ENCODE measurements around the gene CYFIP2.

The CYFIP2 gene

DNA sequence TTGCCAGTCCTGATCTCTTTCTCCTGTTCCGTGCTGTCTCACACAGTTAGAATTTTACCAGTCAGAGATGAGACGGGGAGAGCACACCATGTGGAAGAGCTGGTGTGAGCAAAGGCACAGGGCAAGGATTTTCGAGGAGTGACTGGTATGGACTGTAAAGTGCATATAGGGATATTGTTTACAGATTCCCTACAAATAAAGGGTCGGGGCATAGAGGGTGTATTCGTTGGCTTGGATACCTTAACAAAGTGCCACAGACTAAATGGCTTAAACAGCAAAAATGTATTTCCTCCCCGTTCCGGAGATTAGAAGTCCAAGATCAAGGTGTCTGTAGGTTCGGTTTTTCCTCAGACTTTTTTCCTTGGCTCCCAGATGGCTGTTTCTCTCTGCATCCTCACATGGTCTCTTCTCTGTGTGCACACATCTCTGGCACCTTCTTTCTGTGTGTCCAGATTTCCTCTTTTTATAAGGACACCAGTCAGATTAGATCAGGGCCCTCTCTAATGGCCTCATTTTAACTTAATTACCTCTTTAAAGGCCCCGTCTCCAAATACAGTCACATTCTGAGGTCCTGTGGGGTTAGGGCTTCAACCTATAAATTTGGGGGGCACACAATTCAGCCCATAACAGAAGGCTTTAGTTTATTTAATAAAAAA, 23.4 kb downstream of the CYFIP2 start:
- no peak for DNase-seq

DNA sequence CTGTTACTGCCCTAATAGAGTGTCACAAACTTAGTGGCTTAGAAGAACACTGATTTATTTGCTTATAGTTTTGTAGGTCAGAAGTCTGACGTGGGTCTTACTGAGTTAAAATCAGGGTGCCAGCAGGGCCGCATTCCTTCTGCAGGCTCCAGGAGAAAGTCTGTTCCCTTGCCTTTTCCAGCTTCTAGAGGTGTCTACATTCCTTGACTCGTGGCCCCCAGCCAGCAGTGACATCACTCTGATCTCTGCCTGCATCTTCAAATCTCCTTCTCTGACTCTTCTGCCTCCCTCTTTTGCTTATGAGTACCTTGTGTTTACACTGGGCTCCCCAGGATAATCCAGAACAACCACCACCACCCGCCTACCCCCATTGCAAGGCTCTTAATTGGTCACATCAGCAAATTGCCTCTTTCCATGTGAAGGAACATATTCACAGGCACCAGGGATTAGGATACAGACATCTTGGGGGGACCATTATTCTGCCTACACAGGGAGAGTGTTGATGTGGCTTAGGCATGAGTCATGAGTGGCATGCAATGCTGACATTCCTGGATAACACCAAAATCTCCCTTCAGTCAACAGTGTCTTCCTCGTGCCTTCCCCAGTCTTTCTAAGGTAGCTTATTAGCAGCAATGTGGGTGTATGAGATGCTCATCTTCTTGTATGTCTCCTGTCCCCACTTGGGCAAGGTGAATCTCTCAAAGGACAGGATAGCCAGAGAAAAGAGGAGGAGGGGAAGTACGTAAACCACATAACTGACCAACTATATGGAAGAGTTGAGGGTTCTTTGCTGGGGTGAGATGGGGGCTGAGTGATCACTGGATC, 24.4 kb downstream of the CYFIP2 start:
- DNase-seq = no peak

DNA sequence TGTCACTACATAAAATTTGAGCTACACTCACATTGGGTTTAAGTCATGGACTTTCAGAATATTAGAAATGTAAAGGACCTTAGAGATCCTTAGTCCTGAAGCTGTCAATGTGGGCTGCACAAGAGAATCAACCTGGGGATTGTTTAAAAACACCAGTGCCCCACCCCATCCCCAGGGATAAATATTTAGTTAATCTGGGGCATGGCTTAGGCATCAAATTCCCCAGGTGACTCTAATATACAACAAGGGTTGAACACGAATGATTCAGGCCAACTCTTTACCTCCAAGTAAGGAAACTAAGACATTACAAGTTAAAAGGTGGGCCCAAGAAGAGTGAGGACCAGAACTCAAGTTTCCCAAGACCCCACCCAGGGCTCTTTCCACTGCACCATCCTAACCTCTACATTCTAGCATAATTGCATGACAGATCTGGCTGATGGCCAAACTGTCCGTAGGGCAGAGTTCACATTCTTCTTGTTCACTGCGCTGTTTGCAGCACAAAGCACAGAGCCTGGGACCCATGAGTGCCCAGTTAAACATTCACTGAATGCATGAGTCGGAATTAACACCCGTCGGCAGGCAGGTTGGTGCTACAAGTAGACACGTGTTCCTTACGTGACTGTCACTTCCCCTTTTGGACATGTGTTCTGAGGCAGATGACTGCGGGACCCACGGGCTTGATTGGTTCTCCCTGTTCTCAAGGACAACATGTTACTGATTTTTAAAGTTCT, 25.2 kb downstream of the CYFIP2 start:
- DNase-seq = no peak

DNA sequence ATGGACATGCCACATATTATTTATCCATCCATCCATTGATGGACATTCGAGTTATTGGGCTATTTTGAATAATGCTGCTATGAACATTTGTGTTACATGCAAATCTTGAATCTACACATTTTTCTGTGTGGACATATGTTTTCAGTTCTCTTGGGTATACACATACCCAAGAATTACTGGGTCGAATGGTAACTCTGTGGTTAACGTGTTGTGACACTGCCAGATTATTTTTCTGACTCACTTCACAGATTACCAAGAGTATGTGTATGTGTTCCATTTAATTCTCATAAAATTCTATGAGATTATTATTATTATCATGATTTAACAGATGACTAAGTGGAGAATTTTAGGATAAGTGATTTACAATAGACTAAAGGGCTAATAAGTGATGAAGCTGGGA, 26.7 kb downstream of the CYFIP2 start:
- no peak for DNase-seq

DNA sequence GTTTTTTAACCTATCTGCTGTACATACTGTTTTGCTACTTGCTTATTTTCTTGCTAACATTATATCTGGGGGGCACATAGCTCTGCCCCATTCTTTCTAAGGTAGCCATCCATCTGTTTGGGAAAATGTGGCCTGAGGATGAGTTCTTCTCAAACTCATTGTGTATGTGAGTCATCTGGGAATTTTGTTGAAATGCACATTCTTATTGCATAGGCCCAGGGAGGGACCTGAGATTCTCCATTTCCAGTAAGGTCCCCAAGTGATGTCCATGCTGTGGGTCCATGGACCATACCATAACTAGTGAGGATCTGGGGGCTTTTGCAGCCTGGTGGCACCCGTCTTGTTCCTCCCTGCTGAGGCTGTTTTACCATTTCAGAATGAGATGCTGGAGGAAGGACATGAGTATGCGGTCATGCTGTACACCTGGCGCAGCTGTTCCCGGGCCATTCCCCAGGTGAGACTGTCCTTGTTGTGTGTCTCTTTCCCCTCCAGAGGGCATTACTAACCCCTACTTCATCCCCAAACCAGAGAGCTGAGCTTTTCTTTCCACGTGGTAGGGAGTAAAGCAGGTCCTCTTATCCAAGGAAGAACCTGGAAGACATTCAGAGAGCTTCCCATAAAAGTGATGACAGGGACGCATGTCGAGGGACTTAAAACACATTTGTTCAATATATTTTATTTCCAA, 28.6 kb downstream of the CYFIP2 start:
- DNase-seq = no peak

DNA sequence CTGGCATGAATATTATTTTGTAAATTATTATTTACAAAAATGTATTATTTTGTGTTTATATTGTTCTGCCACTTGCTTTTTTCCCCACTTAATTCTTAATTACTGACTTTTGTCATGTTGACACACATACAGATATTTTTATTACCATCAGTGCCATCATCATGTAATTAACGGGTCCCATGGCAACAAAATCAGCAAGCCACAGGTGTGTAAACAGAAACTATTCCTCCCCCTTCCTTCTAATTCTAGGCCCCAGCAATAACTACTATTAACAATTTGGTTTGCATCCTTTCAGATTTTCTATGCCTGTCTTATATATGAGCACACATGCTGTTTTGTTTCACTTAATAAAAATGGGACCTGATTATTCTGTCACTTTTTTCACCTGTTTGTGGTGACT, 29.3 kb downstream of the CYFIP2 start:
- no peak for DNase-seq

DNA sequence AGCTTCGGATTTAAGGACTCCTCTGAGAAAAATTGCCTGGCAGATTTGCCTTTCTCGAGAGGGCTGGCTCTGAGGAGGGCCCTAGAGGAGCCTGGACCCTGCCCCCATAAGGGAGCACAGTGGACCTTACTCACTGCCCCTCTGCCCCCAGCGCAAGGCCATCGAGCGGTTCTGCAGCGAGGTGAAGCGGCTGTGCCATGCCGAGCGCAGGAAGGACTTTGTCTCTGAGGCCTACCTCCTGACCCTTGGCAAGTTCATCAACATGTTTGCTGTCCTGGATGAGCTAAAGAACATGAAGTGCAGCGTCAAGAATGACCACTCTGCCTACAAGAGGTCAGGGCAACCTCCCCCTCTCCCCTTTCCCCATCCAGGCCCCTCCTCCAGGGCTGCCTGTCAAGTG, 34.6 kb downstream of the CYFIP2 start:
- DNase-seq = no peak

DNA sequence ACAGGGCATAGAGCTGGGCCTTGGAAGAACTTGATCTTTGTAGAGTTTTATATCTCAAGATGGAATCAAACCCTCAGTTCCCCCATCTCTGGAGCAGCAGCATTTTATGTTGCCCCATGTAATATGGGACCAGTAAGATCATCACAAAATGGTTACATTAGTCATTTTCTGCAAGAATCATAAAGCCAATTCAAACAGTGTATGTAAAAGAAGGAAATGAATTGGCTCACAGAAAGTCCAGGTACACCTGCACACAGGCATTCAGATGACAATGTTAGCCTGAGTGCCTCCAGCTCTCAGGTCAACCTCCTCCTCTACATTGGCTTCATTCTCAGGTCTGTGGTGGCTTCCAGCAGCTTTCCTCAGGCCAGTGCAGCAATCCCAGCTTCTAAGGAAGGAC, 35.1 kb downstream of the CYFIP2 start:
- DNase-seq = no peak

DNA sequence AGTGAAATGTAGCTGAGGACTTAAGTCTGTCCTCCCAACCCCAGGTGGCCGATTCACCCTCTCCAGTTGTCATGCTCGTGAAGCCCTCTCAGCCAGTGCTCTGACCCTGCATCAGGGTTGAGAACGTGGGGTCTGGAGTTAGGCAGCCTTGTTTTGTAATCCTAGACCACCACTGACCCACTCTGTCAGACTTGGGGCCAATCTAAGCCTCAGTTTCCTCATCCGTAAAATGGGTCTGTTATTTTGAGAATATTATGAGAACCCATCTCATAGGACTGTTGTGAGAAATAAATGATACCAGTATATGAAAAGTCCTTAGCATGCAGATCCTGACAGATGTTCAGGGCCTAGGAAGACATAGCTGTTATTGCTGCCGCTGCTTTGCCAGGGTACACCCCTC, 37.1 kb downstream of the CYFIP2 start:
- DNase-seq = no peak

DNA sequence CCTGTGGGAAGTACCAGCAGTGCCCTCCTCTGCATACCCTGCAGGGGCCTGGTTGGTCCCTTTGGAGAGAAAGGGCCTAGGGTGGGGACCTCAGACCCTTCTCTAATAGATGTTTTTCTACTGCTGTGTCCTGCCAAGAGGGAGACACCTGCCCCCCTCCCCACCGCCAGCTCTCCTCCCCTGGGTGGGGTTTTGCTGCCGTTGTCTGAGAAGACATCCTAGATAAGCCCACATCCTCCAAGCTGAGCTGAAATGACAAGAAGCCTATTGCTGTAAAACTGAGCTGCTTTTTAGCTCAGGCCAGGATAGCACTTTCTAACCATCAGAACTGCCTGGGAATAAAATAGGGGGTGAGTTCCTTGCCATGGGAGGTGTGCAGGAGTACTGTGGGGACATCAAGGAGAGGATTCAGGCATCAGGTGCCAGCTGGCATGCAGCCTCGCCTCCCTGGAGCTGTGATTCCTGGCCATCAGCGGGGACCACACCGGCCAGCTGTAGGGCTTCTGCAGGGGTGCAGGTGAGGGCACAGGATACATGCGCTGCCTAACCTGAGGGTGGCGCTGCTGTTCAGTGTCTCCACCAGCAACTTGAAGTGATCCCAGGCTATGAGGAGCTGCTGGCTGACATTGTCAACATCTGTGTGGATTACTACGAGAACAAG, 37.9 kb downstream of the CYFIP2 start:
- DNase-seq = no peak

DNA sequence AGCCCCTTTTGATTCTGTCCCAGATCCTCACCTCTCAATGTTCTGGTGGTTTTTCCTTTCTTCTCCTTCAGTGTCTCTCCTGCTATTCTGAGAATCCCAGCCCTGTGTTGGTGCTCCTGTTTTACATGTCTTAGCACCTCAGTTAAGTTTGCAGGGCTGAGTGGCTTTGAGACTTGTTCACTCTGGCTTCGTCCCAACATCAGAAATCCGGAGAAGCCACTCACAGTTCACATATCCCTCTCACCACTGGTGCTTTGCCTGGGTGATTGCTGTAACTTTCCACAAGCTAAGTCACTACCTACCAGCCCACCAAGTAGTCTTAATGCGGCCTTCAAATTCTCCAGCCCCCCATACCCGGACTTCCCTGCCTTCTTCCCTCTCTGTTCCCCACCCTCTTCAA, 40.2 kb downstream of the CYFIP2 start:
- no peak for DNase-seq

DNA sequence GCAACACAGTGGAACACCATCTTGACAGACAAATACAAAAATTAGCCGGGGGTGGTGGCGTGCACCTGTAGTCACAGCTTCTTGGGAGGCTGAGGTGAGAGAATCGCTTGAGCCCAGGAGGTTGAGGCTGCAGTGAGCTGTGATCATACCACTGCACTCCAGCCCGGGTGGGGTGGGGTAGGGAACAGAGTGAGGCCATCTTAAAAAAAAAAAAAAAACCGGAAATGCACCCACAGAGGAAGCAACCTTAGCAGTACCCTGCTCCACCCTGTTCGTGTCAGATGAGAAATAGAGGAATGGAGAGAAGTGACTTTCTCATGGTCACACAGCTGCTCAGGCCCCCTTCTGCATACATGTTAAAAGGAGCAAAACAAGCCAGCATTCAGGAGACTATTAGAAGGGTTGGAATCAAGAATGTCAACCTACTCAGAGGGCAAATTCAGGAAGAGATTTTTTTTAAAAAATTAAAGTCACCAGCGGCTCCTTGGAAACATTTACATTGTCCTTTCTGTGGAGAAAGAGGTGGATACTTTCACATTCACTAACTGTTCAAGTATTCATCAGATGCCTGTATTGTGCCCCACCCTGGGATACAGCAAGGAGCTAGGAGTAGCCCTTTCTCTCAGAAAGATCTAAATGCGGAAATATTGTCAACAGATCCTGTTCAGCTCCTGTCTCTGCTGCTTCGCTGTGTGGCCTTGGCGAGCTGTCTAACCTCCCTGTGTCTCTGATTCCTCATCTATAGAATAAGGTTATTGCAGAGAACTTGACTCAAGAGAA, 41.0 kb downstream of the CYFIP2 start:
- no peak for DNase-seq

DNA sequence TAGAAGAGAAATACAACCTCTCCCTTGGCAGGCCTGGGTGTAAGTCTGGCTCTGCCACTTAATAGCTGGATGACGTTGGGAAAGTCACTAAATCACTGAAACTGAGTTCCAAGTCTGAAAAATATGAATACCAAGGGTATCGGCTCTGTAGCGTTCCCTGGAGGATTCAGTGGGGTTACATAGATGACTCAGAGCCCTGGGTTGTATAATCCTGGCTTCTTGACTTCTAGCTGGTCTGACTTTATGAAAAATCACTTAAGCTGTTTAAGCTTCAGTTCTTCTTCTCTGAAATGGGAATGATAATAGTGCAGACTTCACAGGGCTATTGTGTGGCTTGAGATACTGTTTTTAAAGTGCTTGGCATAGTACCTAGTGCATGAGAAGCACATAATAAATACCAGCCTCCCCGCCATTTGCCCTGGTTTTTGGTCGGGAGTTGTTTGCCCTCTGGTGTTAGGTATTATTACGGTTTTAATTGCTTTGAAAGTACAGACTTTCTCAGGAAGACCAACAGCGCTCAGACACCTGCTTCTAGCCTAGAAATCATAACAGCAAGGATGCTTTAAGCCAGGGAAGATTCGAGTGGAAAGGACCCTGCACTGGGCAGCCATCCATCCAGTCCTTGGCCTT, 43.0 kb downstream of the CYFIP2 start:
- DNase-seq = no peak

DNA sequence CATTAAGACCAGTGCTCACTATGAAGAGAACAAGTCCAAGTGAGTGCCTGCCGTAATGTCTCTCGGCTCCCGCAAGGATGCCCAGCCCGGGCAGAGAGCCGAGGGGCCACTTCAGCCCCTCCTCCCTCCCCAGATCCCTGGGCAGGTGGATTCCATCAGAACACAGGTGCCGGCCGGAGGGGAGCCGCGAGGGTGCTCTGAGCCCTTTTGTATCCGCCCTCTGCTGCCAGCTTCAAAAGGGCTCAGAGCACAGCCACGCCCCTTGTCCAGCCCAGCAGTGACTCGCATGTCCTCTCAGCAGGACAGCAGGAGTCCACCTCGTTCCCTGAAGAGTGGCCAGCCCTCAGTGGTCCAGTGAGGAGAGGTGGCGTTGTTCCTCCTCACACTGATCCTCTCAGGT, 43.9 kb downstream of the CYFIP2 start:
- DNase-seq = no peak

DNA sequence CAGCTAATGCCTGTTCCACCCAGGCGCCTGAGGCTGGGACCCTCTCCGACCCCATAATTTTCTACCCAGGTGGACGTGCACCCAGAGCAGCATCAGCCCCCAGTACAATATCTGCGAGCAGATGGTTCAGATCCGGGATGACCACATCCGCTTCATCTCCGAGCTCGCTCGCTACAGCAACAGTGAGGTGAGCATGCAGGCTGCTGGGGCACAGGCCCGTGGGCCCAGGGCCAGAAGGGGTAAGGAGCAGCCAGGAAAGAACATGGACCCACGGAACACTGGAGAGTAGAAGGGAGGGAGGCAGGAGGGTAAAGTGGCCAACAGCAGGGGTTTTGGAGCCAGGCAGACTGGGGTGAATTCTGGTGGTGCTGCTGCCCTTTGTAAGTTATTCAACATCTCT, 45.7 kb downstream of the CYFIP2 start:
- no peak for DNase-seq

DNA sequence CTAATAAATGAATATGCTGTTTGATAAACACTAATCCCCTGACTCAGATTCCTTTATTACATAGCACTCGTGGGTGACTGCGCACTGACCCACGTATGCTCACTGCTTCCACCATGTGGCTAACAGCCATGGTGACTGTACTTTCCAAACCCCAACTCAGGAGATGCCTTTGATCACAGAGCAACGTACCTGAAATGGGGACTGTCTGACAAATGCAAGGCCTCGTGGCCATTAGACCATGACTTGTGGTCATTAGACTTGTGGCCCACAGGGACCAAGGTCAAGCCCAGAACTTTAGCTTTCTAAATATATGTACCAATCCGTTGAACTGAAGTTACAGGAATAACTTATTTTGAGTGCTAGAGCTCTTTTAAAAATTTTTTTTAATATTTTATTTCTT, 46.6 kb downstream of the CYFIP2 start:
- peak; percentile 40 for DNase-seq

DNA sequence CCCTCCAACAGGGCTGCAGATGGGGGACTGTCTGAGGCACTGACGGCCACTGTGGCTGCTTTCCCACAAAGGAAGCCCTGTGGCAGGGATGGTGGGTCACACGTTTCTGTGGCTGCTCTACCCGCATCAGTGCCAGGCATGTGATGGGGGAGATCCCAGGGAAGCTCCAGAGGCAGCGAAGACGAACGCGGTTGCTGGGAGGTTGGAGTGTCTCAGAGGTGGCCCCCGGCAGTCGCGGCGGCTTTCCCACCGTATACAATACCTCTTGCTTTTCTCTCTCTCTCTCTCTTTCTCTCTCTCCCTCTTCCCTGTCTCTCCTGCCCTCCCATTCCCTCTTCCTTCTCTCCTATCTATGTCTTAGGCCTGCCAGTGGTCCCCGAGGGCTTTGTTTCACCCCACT, 56.7 kb downstream of the CYFIP2 start:
- no peak for DNase-seq

DNA sequence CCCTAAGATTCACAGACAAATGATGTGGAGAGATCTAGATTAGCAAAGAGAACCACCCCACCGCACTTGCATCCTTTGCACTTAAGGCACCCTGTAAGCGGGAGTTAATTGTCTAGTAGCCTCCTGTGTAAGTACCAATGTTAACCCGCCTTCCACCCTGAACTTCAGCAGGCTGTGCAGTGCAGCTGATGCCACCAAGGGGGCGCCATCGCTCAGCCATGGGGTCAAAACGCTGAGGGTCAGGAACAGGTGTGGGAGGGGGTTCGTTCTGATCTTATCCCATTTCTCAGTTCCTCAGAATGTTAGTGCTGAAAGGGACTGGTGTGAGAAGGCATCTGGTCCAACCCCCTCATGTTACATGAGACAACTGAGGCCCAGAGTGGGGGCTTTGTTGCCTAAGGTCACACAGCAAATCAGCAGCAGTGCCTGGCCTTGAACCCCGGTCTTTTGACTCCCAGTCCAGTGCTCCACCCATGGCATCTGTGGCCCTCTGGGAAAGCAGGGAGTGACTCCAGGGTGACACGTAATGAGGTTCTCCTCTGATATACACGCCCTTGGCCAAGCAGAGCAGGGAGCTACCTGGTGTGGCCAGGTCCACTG, 57.3 kb downstream of the CYFIP2 start:
- DNase-seq = no peak

DNA sequence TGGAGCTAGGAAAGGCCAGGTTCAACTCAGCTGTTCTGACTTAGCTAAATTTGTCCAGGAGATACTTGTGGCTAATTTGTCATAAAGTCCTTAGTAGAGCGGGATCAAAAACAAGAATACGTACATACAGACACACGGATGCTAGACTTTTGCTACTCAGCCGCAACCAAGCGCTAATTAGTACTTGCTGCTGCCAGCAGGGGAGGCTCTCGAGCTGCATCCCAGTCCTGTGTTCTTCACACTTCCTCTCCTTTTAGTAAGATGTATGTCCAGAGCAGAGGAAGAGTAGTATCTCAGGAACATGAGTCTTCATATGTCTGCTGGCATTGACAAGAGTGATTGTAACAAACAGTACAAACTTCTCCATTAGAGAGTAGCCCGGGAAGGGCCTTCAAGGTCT, 58.3 kb downstream of the CYFIP2 start:
- DNase-seq = no peak

DNA sequence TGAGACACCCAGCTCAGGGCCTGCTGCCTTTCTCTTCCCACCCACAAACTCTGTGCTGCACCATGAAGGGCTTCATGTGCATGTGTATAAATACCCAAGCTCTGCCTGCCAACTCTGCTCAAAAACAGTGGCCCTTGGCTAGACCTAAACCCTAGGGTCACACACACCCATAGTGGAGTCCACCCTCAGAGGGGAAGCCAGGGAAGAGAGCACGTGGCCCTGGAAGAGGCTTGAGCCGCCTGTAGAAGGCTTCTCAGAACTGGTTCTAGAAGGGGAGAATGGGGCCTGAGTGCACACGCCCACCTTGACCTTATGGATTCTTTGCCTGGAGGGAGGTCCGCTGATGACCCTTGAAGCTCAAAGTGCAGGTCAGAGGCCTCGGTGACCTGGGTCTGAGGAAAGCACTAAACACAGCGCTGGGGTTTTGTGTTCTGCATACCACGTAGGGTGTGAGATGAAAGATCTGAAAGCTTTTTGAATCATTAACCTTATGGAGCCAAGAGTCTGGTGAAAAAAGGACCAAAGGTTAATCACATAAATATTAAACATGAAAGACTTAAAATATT, 60.6 kb downstream of the CYFIP2 start:
- DNase-seq = no peak

DNA sequence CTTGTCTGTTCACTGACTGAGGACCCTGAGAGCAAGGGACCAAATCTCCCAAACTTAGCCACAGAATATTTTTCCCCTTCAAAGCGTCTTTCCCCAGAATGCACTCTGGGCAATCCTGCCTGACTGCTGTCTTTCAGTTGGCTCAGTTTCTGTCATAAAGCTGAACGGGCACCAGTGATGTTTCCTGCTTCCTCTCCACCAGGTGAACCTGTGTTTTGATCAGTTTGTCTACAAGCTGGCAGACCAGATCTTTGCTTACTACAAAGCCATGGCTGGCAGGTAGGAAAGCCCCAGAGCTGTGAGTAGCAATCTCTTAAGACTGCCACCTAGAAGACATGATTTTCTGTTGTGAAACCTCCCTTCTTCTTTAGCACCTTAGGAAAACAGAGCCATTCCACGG, 61.8 kb downstream of the CYFIP2 start:
- no peak for DNase-seq

All from GDM1 (cell line).